ENCODE results near the gene SGMS1.

SGMS1 gene

DNA sequence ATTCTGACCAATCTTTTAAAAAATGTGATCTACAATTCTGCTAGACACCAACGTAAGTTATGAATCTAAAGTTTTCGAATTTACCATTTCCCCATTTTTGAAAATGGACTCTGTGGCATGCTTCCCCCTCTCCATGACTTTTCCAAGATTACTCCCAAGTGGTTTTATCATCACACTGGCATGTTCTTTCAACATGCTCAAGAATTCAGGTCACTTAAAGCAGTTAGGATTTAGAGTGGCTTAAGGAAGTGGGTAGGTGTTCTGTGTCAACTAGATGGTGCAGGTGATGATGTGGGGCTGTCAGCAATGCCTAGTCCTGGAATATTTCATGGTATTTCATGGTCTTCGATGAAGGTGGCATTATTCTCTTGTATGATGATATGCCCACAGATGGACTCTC, 208.5 kb downstream of the SGMS1 start:
- FAIRE-seq = no peak

DNA sequence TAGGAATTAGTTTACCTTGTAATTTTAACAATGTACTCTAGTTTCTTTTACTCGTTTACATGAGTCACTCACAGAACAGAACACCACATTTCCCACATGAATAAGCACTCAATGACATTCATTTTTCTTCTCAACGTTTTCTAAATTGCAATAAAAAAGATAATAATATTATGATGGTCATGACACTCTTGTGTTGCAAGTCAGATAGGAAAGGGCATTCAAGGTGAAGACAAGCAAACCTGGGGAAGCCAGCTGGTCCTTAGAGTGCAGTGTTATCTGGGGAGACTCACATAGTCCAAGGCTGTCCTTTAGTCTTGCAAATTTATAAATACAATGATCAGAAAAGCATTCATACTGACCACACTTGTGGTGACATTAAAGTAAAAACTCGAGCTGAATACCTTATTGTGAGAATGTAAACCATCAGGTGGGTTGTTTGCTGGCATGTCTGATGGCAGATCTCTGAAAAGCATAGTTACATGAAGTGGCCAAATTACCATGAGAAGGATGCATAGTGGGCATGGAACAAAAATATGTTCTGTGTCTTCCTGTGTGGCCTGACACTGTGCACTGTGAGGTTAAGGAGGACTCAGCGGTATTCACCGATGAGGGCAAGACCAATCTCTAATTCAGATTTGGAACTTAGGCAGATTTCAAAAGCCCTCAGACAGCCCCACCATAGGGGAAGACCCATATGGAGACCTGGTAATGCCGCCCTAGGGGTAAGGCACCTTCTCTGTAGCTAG, 213.5 kb downstream of the SGMS1 start:
- FAIRE-seq = no peak

DNA sequence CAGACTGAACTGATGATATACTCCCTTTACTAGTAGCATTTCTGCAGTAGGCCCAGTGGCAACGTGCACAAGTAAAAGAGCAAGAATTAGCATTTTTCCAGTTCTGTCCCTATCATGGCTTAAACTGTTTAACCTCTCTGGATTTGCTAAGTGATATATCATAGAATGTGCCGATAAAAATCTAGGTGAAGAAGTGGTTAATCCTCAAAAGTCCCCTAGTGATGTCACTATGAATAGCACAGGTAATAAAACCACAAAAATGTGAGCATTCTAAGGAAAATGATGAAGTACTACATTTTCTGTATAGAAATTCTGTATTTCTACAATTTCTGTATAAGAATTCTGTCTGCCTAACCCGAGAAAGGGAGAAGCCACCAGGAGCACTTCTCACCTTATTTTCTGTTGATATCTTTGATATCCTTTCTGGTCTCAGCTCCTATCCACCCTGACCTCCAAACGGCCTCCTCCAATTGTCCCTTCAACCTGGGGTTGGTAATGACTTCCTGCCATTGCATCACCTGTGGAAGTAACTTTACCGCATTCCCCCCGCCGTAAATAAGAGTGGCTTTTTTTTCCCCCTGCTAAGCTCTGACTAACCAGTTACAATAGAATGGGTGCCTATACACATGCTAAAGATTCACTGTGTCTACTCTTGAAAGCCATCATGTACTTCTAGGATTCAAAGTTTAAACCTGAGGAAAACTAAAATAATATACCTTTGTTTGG, 216.5 kb downstream of the SGMS1 start:
- peak; percentile 56 for FAIRE-seq

GRCh38 chr10:50406457-50407070, 217.2 kb downstream of the SGMS1 start:
- no peak for FAIRE-seq

DNA sequence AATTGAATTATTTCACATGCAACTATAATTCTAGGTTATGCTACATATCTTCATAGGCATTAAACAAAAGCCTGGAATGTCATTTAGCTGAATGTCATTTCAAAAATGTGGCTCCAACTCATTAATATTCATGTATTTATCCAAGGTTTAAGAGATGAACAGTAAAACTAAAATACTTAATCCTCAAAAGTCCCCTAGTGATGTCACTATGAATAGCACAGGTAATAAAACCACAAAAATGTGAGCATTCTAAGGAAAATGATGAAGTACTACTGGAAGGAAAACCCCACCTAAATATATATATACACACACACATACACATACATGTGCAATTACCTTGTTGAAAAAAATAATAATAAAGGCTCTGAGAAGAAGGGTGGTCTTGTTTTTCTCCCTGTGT, 218.0 kb downstream of the SGMS1 start:
- FAIRE-seq = no peak

DNA sequence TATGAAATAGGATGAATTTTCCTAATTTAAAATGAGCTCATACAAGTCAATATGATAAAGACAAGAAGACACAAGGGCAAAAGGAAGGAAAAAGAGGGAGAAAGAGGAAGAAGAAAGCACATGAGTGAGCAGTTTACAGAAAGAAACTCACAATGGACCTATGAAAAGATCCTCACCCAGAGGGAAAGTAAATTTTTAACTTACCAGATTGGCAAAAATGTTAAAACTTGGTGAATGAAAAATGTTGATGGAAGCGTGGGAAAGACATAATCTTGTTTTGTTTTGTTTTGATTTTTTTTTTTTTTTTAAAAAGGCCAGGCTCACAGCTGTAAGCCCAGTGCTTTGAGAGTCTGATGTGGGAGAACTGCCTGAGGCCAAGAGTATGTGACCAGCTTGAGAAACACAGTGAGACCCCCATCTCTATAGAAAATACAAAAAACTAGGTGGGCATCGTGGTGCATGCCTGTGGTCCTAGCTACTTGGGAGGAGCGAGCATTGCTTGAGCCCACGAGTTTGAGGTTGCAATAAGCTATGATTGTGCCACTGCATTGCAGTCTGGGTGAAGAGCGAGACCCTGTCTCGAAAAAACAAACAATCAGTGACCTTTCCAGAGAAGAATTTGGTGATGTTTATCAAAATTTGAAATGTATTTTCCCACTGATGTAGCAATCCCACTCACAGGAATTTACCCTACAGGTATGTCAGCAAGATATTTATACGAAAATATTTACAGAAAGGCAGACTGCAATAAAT, 219.6 kb downstream of the SGMS1 start:
- FAIRE-seq = no peak

- peak; percentile 72 for FAIRE-seq
Observed at GRCh38 chr10:50403074-50403473, 220.7 kb downstream of the SGMS1 start.

- no peak for FAIRE-seq
Observed at GRCh38 chr10:50402466-50402865, 221.3 kb downstream of the SGMS1 start.

GRCh38 chr10:50400694-50401093, 223.1 kb downstream of the SGMS1 start:
- FAIRE-seq = no peak

DNA sequence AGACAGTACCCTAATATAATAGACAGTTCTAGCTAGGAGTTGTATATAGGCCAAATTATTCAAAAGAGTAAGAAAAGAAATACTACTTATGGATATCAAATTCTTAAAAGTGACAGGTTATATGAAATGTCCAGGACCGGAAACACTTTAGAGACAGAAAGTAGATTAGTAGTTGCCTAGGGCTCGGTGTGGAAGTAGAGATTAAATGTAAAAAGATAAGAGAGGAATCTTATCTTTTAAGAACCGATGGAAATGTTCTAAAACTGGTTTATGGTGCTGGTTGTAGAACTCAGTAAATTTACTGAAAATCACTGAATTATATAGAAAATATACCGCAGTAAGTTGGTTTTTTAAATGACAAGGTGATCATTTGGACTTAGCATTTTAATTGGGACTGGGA, 224.9 kb downstream of the SGMS1 start:
- FAIRE-seq = no peak

- FAIRE-seq = no peak
Observed at GRCh38 chr10:50398381-50398780, 225.4 kb downstream of the SGMS1 start.

DNA sequence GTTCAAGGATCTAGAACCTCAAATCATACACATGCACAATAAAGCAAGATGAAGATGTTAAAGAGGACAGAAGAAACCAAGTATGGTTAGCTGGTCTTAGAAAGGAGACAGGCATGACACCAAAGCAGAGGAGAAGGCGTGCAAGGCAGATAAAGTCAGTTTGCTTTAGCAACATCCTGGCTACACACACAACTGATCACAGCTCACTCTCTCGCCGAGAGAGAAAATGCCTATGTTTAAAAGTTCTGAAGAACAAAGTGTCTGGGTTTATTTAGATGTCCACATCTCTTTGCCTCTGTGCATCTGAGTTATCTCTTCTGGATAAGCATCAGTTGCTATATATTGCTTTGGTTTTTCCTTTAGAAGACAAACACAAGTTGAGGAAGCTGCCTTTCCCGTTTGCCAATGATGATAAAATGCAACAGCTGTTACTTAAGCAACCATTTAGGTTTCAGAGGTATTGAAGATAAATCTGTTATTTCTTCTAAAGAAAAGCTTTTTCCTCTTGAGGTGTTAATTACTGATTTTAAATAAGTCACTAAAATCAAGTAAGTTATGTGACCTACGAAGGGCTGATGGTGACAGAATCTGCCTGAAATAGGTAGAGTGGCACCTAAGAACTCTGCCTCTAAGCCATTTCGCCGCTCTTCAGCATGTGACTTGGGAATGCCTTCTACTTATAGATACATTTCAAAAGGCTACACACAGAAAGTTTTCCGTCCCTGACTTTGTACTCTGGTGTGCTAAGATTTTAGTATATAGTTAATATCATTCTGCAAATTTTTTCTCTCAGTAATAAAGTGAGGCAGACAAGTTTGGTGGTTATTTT, 226.2 kb downstream of the SGMS1 start:
- FAIRE-seq = no peak

DNA sequence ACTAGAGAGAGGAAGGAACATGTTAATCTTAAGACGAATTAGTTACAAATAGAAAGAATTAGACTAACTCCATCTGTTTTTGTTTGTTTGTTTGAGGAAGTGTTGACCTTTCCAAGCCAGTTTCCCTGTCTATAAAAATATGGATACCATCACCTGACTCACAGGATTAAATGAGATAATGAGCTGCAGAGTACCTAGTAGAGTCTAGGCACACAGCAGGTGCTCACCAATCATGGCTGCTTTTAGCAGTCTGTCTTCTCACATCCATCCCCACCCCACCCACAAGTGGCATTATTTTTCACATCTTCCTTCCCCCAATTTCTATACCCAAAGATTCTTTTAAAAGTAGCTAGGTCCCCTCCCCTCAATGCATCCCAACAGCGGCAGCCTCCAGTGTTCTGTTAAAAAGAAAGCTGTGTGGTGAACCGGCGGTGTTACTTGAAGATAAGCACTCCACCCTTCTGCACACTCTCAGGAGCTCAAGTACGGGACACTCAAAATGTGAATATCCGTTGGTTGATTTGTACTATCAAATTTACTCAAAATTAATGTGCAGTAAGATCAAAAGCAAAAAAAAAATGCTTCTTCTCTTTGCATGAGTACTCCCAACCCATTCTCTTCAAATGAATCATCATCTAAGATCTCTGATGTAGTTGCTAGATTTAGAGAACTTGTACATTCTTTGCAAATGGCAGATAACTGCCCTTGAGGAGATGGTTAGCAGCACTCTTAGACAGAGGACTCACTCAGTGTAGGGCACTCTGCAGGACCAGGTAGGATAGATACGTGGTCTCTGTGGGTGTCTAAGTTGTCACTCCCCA, 227.1 kb downstream of the SGMS1 start:
- FAIRE-seq = no peak

DNA sequence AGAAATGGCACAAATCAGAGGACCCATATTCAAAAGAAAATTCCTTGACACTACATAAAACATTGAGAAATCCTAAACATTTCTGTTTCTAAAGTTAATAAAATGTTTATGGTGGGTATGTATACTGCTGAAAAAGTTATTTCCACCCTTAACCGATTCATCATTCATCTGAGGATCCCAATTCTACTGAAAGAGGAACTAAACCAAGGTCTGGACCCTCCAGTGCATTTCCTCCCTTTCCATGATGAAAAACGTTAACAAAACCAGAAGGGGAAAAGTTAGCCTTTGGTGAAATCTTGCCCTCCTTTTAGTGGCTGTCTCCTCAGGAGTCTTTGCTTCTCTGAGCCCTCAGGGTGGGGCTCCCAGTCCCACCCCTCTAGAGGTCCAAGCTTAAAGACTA, 227.9 kb downstream of the SGMS1 start:
- FAIRE-seq = no peak

DNA sequence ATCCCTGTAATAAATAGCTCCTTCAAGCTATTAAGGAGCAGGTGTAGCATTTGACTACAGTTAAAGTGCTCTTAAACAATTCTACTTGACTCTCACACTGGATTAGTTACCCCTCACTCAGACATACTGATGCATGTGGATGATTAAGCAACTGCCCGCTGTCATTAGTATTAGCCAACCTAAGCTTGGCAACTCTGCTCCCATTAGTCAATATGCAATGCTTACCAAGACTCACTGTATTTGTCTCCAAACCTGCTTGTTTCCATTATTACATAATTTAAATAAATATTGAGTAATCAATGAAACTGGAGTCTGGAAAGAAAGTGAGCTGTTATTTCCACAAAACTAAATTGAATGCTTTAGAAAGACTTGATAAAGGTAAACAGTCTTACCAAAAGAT, 228.5 kb downstream of the SGMS1 start:
- FAIRE-seq = no peak

- no peak for FAIRE-seq
Observed at GRCh38 chr10:50394832-50395231, 228.9 kb downstream of the SGMS1 start.

- FAIRE-seq = no peak
Observed at GRCh38 chr10:50393784-50394467, 229.8 kb downstream of the SGMS1 start.

DNA sequence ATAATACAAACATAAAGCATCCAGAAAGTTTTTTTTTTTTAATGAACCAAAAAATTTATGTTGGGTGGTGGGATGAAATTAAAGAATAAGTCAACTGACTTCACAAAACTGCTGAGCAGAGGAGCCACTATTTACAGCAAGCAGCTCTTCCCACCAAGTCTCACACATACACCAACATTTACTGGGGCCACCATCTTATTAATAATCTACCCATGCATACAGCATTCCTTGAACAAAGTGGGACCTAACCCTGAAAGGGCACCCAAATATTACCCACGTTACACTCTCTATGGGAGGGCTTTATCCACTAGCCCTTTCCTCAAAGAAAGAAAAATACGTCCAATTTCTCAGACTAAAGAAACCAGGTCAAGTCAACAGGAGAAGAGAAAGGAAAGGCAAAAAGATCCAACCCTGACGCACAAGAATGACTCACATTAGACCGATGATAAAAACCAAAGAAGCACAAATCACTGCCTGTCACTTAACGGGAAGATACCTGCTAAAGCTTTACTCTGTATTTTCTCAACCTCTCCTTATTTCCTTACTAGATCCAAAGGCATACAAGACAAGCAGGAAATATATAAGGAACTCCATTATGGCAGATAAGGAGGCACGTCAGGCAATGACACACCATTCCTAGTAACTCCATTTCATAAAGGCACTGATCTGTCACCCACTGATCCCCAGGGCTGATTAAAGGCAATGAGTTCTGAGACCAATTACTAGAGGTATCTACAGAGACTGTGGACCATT, 230.6 kb downstream of the SGMS1 start:
- FAIRE-seq = no peak

DNA sequence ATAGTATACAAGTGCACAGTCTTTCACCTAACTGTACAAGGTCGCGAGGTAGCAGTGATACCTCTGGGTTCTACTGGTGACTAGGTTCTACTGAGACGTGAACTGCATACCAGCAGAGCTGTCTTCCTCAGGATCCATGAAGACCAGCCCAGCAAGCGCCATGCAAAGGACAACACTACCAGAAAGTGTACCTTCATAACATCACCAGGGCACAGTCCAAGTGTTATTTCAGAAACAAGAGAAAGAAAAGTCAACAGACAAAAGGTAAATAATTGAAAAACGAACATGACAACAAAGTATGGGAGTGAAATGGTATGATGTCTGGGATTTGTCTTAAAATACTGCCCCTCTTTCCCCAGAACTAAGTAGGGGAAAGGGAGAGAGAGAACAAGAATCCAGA, 231.3 kb downstream of the SGMS1 start:
- FAIRE-seq = no peak

DNA sequence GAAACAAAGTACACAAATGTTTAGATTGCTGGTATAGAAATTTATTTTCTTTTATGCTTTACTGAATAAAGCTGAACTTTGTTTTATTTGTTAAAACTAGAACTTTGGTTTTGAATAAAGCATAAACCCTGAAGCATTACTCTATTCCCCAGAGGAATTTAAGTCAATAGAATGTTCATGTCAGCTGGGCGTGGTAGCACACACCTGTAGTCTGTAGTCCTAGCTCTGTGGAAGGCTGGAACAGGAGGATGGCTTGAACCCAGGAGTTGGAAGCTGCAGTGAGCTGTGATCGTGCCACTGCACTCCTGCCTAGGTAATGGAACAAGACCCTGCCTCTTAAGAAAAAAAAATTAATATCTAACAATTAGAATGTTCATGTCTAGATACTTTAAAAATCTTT, 233.5 kb downstream of the SGMS1 start:
- FAIRE-seq = no peak

Measured in islet of Langerhans (tissue), 1 donor.